HS-27A (cell line): ENCODE measurements around the gene SH3RF1.
"Not testable (repeated sequence)": the region's sequence is repeated elsewhere in the genome, so short reads cannot be mapped to it uniquely, and the experiment has no call there.

Experiments used
- DNase-seq: peaks from one replicate; pipeline ENCODE4 v3.0.0-alpha.2; 2012; ENCODE audit warnings: low read depth, missing footprints

The SH3RF1 gene

GRCh38 chr4:169270810-169271691 is at the start of gene SH3RF1:
SH3RF1 (minus strand) TSS chr4:169270956; CDS start chr4:169269212, 1,744 bp downstream.
- no peak for DNase-seq

- DNase-seq, result no peak
Measured at GRCh38 chr4:169315530-169316343, 45.0 kb upstream of the SH3RF1 start.

- peak; percentile 62 for DNase-seq
Measured at GRCh38 chr4:169314906-169315305, 44.1 kb upstream of the SH3RF1 start.

GRCh38 chr4:169313732-169314131 is 43.0 kb upstream of the SH3RF1 start:
- DNase-seq, result no peak

- DNase-seq, result no peak
Measured at GRCh38 chr4:169312690-169313422, 42.1 kb upstream of the SH3RF1 start.

GRCh38 chr4:169311643-169312365 is 41.0 kb upstream of the SH3RF1 start:
- no peak for DNase-seq

GRCh38 chr4:169309326-169309967 is 38.7 kb upstream of the SH3RF1 start:
- no peak for DNase-seq

GRCh38 chr4:169307576-169307975 is 36.8 kb upstream of the SH3RF1 start:
- no peak for DNase-seq

- DNase-seq, result no peak
Measured at GRCh38 chr4:169305651-169306050, 34.9 kb upstream of the SH3RF1 start.

- DNase-seq, result no peak
Measured at GRCh38 chr4:169305173-169305572, 34.4 kb upstream of the SH3RF1 start.

GRCh38 chr4:169295822-169296221 is 25.1 kb upstream of the SH3RF1 start:
- DNase-seq, result no peak

- no peak for DNase-seq
Measured at GRCh38 chr4:169293343-169294176, 22.8 kb upstream of the SH3RF1 start.

GRCh38 chr4:169287983-169288382 is 17.2 kb upstream of the SH3RF1 start:
- DNase-seq, result not testable (repeated sequence)

- no peak for DNase-seq
Measured at GRCh38 chr4:169286562-169287301, 16.0 kb upstream of the SH3RF1 start.

GRCh38 chr4:169283114-169283509 is 12.4 kb upstream of the SH3RF1 start:
- peak; percentile 68 for DNase-seq

GRCh38 chr4:169282429-169283113 is 11.8 kb upstream of the SH3RF1 start:
- DNase-seq, result no peak

GRCh38 chr4:169279108-169279507 is 8.4 kb upstream of the SH3RF1 start:
- DNase-seq, result no peak

- DNase-seq, result no peak
Measured at GRCh38 chr4:169278624-169279023, 7.9 kb upstream of the SH3RF1 start.

GRCh38 chr4:169277838-169278237 is 7.1 kb upstream of the SH3RF1 start:
- not testable (repeated sequence) for DNase-seq
